ENCODE results near the gene TRIM49C.
"Not testable (repeated sequence)": the region's sequence is repeated elsewhere in the genome, so short reads cannot be mapped to it uniquely, and the experiment has no call there.

The TRIM49C gene

GRCh38 chr11:90030806-90031205, at the start of gene TRIM49C:
Gene TRIM49C, plus strand, starts transcription at chr11:90031106. Its CDS starts 4,106 bp downstream, at chr11:90035212.
- DNase-seq (ENCODE audit: low read depth, low spot score), result not testable (repeated sequence)

DNA sequence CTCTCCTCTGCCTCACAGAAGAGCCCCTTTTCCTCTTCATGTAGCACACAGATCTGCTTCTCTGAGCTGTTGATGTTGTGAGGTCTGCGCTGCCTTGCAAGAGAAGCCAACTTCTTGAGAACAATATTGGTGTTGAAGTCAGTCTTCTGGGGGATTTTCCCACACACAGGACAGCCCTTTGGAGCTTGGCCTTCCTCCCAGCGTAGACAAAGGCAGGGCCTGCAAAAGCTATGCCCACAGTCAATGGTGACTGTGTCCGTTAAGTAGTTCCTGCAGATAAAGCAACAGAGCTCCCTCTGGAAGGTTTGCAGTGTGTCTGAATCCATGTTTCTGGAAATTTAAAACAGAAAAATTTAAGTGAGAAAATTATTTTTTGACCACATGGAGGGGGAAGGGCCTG, 6.7 kb upstream of the TRIM49C start:
- not testable (repeated sequence) for DNase-seq (ENCODE audit: low read depth, low spot score)

GRCh38 chr11:90051591-90052209, 20.8 kb downstream of the TRIM49C start:
- DNase-seq (ENCODE audit: low read depth, low spot score), result not testable (repeated sequence)

DNA sequence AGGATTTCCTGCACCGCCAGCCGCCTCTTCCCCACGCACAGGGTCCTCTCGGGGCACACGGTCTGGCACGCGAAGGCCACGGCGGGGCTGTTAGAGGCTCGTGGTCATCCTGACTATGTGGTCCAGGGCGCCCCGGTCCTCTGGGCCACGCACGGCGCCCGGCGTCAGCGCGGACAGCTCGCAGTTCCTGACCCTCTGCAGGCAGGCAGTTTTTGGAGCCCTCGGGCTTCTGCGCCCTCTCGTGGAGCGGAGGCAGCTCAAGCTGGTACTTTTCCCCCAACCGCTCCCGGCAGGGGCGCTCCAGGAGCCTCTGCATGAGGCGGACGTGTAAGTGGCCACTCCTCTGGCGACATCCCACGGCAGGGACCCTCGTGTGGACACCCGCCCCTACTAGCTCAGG, 21.4 kb downstream of the TRIM49C start:
- DNase-seq (ENCODE audit: low read depth, low spot score), result not testable (repeated sequence)

- DNase-seq (ENCODE audit: low read depth, low spot score), result not testable (repeated sequence)
Measured at GRCh38 chr11:90053545-90053944, 22.6 kb downstream of the TRIM49C start.

- not testable (repeated sequence) for DNase-seq (ENCODE audit: low read depth, low spot score)
Measured at GRCh38 chr11:90085650-90086049, 54.7 kb downstream of the TRIM49C start, which contains the start of gene UBTFL1. Gene UBTFL1, plus strand, starts transcription at chr11:90085950. Its CDS starts 0 bp downstream, at chr11:90085950.

DNA sequence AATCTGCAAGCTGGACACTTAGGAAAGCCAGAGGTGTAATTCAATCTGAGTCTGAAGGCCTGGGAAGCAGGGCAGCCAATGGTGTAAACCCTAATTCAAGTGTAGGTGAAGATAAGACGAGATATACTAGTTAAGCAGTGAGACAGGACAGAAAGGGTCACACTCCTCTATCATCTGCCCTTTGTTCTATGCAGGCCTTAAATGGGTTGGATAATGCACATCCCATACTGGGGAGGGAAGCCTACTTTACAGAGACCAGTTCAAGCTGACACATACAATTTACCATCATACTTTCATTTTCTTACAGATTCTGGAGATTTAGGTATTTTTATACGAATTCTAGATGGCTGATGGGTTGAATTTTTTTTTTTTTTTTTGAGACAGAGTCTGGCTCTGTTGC, 57.8 kb downstream of the TRIM49C start:
- not testable (repeated sequence) for DNase-seq (ENCODE audit: low read depth, low spot score)
